Gastrocnemius medialis (tissue), 4 donors: ENCODE data around the gene NISCH.

Source experiments
- POLR2A ChIP-seq, 2 donors: fragments of 450-650 bp; IDR thresholded peaks; one replicate each; pipeline ENCODE4 v1.6.1; 2017; ENCODE audit warnings: antibody characterized with exemption in 2 of 2, mild to moderate bottlenecking in 2 of 2, moderate library complexity in 2 of 2
- TF ChIP-seq, protein P1 (sequence below), 5 experiments: fragments of 450-650 bp in 3 of 5; fragments of 200-600 bp in 2 of 5; sonication (generic) in 2 of 5; IDR thresholded peaks in 4 of 5; conservative IDR thresholded peaks in 1 of 5; 1 replicate in 4 of 5; 2 replicates in 1 of 5; pipeline ENCODE4 v1.5.1; 2016 to 2019; ENCODE audit warnings: antibody characterized with exemption in 5 of 5, mild to moderate bottlenecking in 3 of 5, moderate library complexity in 3 of 5

DNA sequence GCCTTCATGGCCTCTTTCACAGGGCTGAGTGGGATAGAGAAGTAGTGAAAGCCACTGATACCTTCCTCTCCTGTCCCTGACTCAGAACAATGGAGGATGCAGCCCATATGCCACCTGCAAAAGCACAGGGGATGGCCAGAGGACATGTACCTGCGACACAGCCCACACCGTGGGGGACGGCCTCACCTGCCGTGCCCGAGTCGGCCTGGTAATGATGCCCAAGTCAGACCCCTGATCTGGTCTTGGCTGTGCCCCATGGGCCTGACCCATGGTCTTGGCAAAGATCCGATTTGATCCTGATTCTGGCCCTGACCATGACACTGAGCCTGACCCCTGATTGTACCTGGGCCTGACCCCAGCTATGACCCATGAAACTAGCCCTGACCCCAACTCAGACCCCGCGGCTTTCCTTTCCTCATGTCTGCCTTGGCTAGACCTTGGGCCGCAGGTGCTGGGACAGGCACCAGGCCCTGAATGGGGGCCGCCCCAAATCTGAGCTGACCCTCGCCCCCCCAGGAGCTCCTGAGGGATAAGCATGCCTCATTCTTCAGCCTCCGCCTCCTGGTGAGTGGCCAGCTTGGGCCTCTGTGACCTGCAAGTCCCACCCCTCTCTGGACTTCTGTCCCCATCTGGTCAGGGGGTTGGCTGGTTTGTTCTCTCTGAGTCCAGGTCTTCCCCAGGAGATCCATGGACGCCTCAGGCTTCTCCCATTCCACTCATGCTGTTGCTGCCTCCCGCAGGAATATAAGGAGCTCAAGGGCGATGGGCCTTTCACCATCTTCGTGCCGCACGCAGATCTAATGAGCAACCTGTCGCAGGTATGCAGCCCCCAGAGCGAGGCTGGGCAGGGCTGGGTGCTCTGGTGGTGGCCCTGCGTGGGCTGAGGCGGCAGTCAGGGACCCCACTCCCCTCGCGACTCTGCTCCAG, 62.7 kb downstream of the NISCH start:
- TF ChIP-seq, protein P1, sequence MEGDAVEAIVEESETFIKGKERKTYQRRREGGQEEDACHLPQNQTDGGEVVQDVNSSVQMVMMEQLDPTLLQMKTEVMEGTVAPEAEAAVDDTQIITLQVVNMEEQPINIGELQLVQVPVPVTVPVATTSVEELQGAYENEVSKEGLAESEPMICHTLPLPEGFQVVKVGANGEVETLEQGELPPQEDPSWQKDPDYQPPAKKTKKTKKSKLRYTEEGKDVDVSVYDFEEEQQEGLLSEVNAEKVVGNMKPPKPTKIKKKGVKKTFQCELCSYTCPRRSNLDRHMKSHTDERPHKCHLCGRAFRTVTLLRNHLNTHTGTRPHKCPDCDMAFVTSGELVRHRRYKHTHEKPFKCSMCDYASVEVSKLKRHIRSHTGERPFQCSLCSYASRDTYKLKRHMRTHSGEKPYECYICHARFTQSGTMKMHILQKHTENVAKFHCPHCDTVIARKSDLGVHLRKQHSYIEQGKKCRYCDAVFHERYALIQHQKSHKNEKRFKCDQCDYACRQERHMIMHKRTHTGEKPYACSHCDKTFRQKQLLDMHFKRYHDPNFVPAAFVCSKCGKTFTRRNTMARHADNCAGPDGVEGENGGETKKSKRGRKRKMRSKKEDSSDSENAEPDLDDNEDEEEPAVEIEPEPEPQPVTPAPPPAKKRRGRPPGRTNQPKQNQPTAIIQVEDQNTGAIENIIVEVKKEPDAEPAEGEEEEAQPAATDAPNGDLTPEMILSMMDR (IDR thresholded peaks at IDR 0.05 in 4 of 5, conservative IDR thresholded peaks at IDR 0.05 in 1 of 5), result no peak
- no peak for TF ChIP-seq POLR2A (IDR thresholded peaks at IDR 0.05)
